Measurements from ENCODE around the gene C5orf63.
"Not testable (repeated sequence)": the region's sequence is repeated elsewhere in the genome, so short reads cannot be mapped to it uniquely, and the experiment has no call there.

C5orf63 gene

DNA sequence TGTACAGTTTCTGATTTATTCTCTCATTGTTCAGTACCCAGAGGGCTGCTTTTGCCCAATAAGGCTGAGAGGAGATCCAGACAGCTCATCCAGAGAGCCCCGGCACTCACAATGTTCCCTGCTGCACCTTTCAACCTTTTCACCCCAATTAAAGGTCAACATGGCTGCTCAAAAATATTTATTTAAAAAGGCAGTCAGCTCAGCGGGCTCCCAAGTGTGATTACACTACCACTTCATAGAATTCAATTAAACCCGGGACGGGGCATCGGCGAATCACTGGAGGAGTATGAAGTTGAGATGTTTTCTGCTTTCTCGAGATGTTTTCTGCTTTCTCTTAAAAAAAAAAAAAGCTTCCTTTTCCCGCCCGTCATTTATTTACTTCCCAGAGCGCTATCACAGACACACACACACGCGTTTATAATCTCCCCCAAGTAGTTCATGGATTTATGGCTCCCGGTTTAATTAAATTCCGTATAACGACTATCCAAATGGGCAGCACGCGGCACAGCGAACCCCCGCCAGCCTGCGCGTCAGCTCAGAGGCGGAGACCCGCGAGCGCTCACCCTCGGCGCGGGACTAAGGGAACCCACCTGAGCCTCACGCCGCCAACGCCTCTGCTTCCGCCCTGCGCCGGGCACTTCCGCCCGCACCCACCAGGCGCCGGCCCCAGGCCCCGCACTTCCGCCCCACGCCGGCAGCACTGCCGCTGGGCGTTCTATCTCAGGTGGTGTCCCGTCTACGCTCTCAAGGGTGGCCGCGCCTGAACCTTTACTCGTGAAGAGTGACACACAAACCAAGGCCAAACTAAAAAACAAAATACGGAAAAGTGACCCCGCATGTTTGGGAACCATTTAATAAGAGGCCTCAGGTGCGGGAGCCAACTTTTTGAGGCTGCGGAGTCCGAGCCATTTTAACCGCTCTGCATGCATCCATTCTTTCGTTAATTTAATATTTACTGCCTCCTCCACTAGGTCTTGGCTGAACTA, at the start of gene C5orf63:
TSS of gene C5orf63 (minus strand) at position 642 of the 986 bp plus-strand sequence. CDS start 14,507 bp downstream, outside the sequence.
- no peak for DNase-seq

GRCh38 chr5:127112347-127112864, 39.1 kb upstream of the C5orf63 start:
- DNase-seq: no peak

GRCh38 chr5:127111112-127111511, 37.8 kb upstream of the C5orf63 start:
- no peak for DNase-seq

DNA sequence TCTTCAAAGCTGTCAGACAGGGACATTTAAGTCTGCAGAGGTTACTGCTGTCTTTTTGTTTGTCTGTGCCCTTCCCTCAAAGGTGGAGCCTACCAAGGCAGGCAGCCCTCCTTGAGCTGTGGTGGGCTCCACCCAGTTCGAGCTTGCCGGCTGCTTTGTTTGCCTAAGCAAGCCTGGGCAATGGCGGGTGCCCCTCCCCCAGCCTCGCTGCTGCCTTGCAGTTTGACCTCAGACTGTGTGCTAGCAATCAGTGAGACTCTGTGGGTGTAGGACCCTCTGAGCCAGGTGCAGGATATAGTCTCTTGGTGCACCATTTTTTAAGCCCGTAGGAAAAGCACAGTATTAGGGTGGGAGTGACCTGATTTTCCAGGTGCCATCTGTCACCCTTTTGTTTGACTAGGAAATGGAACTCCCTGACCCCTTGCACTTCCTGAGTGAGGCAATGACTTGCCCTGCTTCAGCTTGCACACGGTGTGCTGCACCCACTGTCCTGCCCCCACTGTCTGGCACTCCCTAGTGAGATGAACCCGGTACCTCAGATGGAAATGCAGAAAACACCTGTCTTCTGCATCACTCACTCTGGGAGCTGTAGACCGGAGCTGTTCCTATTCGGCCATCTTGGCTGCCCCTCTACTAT, 35.4 kb upstream of the C5orf63 start:
- not testable (repeated sequence) for DNase-seq

DNA sequence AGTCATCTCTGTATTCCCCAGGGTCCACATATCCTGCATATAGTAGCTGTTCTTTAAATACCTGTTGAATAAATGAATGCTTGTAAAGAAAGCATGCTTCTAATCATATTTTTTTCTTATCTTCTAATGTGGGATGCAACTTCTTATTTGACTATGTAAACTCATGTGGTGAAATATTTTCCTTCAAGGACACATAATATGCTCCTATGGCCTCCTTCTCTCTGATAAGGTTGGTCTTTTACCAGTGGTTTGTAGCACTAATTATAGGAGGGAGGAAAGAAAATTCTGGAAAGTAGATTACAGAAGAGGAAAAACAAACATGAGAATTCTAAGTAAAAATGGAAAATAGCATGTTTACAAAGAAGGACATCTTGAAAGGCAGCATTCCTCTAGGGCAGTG, 28.6 kb upstream of the C5orf63 start:
- DNase-seq: no peak

DNA sequence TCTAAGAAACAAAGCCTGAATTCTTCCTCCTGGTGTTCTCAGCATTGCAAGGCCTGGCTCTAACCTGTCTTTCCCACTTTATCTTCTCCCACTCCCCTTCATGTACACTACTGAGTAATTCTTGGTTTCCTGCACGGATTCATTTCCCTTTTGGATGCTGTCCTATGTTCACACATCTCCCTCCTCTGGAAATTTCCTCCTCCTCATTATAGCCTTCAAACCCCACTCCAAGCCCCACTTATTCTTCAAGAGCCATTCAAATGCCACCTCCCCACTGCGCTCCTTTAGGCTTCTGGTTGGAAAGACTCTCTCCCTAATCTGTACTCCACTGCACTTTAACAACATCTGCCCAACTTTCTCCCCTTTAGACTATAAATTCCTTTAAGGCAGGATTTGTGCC, 28.2 kb upstream of the C5orf63 start:
- no peak for DNase-seq

DNA sequence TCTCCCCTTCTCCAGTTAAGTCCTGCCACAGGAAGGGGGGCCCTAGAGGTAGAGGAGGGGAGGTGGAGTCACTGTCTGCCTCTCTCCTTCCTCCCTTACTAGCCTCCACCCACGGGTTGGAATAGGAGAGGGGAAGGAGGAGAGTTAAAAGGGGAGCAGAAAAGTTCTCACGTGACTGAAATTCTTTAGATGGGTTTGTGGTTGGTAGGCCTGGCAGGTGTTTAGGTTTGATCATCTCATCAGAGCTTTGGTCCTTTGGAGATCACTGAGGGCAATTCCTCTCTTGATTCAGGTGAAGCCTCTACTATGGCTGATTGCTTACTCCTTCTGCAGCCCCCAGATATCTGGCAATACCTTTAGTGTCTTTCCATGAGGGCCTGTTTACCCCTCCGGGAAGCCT, 24.9 kb upstream of the C5orf63 start:
- DNase-seq: no peak

DNA sequence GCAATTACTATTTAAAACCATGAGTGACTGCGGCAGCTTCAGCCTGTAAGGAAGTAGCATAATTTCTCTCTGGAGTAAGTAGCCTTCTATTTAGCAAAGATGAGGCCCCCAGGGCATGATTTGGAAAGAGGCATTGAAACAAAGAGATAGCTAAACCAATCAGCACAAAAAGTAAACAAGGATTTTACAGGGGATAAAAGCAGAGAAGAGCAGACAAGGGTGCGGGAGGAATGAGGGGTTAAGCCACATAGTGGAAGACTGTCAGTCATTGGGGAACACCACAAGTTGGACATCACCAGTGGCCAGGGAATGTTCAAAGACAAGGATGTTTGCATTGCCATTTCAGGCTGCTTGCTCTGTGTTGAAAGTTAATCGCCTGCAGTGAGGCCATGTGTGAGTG, 24.0 kb upstream of the C5orf63 start:
- no peak for DNase-seq

DNA sequence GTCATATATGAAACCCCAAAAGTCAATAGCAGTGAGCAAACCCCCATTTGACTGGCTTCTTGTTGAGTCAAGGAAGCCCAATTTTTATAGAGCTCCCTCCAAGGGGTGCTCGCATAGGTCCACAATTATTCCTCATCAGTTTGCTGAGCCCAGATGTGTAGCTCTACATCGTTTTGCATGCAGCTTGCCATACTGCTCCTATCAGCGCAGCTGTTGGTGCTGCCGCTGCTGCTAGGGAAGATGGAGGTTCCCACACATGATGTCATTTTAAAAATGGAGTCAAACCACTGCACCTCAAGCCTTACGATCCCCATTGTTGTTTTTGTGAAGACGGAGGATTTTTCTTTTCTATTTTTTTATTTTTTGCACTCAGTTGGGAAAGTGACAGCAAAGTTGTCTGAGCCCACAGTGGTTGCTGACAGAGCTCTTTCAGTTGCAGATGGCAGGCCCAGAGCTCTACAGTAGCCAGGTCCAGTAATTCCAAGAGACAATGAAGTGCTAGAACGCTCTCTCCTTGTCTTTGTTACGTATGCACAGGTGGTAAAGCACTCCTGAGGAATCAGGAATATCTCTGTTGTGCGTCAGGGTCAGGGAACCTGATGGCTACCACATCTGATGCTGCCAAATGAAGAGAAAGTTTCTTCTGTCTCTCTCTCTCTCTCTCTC, 23.2 kb upstream of the C5orf63 start:
- DNase-seq: no peak

DNA sequence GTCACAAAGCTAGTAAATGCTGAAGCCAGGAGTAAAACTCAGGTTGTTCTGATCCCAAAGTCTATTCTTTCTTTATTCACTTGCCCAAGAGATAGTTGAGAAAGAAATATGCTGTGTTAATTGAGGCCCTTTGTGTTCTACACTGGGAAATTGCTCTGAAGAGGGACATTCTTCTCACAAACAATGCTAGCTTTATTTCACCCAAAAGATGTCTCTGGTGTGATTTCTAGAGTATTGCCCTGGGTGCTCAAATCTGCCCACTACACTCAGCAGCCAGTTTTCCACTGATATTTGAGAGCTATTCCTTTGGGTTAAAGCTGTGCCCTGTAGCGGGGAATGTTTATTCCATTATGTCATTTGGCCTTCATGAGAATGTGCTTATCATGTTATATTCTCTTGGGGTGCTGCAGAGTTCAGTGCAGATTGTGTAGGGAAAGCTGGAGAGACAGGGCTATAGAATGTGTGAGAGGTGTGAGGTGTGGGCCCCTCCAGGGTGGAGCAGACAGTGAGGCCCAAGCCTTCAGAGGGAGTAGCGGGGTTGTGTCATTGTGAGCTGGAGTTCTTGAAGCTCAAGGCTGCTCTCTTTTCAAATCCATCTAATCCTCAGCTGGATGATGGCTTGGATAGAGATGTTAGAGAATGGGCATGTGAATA, 21.0 kb upstream of the C5orf63 start:
- DNase-seq: no peak

DNA sequence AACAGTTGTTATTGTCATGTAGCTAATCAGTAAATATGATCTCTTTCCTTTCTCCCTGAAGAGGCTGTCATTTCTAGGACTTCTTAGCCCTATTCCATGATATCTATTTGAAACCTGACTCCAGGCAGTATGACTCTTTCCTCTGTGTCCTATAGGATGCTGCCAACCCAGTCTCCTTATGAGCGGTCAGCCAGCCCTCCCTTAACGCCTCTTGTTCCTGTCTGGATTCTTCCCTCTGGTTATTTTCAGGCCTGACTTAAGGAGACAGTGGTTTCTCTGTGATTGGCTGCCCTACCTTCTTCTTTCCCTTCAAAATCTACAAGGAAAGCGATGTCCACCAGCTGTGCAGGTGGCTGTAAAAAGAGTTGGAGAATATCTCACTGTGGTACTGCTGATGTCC, 19.4 kb upstream of the C5orf63 start:
- no peak for DNase-seq

DNA sequence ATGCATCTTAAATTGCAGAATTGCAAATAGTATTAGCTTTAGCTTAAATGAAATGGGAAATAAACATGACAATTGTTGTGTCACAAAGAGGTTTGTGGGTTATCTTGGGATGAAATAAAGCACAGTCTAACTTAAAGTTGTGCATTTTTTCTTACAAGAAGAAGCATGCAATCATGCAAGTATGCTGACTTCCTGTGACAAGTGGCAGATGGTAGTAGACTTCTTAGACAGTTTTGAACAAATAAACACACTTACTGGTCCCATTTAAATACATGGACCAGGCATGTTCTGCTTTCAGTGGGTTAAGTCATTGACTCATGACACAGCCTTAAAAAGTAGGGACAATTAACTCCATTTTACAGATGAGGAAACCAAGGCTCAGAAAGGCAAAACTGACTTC, 15.9 kb upstream of the C5orf63 start:
- no peak for DNase-seq

DNA sequence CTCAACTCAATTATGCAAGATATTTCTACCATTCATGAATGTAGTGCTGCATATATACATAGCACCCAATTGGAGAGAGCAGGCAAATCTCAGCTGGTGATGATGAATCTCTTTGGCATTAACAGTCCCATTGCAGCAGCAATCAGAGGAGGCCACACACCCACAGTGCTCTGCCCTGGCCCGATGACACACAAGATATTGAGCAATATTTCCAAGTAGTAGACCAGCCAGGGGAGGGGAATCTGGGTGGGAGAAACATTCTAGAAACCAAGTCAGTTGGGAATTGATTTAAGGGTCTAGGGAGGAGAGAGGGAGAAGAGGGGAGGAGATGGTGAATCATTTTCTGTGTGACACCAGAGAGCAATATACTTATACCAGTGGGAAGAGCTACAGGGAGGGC, 14.9 kb upstream of the C5orf63 start:
- no peak for DNase-seq

DNA sequence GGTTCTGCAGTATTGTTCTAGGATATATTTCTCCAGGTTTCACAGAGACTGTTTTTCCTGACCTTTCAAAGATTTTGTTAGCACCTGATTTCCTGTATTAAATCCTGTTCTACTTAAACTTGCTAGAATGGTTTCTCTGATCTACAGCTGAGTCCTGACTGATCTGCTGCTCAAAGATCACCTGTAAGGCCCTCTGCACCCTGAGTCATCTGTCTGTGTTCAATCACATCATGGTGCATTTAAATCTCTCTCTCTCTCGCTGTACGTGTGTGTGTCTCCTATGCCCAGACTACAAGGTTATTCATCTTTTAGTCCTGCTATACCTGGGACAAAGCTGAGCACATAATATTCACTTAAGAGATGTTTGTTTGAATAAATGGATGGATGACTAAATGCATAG, 13.3 kb upstream of the C5orf63 start:
- no peak for DNase-seq

DNA sequence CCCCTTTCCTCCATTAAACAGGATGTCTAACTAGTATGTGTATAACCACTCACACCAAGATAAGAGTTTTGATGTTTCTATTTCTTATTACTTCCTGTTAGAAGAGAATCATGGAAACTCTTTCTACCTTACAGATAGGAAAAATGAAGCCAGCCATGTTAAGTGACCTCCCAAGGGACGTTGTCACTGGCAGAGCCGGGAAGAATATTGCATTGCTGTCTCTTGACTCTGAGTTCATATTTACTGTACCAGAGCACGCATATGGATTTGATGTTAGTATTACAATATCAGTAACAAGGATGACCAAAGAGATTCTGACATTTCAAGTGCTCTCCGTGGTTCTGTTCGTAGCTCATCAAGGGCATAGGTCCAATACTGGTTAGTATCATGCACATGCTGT, 12.5 kb upstream of the C5orf63 start:
- DNase-seq: no peak

DNA sequence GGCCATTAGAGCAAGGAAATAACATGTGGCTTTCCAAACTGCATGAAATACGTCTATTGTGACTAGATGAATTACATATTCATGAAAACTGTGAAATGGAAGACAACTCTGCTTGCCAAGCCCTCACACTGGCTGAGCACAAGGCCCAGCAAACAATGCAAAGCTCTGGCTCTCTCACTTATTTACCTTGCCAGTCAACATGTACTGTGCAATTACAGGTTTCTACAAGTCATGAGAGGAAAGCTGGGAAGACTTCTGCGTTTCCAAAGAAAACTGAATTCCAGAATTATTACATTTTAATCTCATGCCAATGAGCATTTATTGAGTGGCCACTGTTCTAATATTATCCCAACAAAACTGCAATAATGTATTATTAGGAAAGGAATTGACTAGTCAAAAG, 12.1 kb upstream of the C5orf63 start:
- DNase-seq: no peak

DNA sequence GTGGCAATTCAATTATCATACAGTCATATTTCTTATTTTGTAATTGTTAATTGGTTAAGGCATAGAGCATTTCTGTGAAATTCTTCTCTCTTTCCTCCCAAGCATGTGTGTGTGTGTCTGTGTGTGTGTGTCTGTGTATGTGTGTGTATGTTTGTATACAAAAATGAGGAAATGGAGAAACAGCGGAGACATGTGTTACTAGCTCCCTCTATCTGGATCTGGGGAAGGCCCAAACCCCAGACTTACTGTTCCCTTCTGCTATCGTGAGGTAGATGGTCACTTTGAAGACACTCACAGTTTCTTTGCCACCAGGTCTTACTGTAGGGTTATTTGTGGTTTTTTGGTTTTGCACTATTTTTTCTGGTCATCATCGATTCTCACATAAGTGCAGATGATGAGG, 11.4 kb upstream of the C5orf63 start:
- no peak for DNase-seq

GRCh38 chr5:127083711-127084110, 10.4 kb upstream of the C5orf63 start:
- DNase-seq: no peak

DNA sequence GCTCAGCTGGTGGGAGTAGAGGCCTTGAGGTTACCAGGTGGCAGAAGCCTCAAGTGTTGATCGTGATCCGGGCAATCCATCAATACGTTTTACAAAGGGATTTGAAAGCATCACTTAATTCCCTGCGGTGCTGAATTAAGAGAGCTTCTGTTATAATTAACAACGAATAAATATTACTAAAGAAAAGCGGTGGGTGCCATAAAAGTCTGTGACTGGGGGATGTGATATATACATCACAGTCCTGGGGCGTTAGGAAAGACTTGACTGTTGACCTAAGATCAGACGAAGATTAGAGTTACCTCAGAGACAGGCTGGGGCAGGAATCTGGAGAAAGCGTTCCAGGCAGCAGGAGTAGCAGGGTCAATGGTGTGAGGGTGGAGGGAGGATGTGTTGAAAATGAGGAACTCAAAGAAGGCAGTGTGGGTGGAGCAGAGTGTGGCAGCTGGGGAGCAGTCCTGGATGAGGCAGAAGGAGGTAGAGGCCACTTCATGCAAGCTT, 6.7 kb upstream of the C5orf63 start:
- no peak for DNase-seq

- no peak for DNase-seq
These were observed 4.1 kb upstream of the C5orf63 start for GRCh38 chr5:127077366-127077765.

GRCh38 chr5:127076315-127077129, 3.2 kb upstream of the C5orf63 start:
- no peak for DNase-seq

- DNase-seq: no peak
These were observed 1.2 kb upstream of the C5orf63 start for GRCh38 chr5:127074466-127074865.

All from cerebellar nuclear complex (tissue), 1 donor.